Measurements from ENCODE around the gene PRKAG3. TPM values are rescaled to one million over a fixed set of nuclear protein-coding genes. Genes with fewer than 3 reads are reported as not detected.

The PRKAG3 gene
- total RNA-seq, 6 donors from 2014 or later = not detected

DNA sequence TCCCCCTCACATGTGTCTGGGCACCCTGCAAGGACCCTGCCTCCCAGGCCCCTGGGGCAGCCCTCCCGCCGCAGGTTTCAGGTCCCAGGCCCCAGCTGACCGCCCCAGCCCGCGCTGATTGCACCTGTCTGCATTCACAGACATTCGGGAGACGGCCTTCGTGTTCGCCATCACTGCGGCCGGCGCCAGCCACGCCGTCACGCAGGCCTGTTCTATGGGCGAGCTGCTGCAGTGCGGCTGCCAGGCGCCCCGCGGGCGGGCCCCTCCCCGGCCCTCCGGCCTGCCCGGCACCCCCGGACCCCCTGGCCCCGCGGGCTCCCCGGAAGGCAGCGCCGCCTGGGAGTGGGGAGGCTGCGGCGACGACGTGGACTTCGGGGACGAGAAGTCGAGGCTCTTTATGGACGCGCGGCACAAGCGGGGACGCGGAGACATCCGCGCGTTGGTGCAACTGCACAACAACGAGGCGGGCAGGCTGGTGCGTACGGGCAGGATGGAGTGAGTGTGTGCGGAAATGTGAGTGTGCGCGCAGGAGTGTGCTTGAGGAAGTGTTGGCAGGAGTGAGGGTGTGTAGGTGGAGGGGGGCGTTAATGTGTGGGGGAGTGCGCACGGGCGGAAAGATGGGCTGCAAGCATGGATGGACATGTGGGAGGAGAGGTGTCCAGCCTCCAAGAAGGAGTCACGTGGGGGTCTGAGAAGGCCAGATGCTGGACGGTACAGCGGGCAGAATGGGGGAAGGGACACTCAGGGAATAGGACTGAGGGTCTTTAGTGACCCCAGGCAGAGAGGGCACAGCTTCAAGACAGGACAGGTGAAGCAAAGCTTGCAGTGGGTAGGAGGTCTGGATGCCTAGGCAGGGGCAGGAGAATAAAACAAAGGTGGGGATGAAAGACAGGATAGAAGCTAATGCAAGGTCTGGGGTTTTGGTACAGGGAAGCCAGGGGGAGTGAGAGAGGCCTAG, 40.0 kb upstream of the PRKAG3 start:
- Histone ChIP-seq H3K27ac (no peak overlapping the region), H3K27me3 (peaks cover 0 to 39% (median 25%) of the 10 kb centered on the region in 4 donors), H3K9me3 (no peaks in the 10 kb centered on the region), H3K4me3 (peak overlapping the region in 3 of 4 donors; percentile 12 to 35 (median 12)), H3K4me1 (peaks cover 13 to 23% (median 17%) of the 10 kb centered on the region in 4 donors), H3K36me3 (no peaks in the 10 kb centered on the region)
- DNase-seq = peak in 1 of 2 donors; percentile 86
- no peak for ATAC-seq (ENCODE audit: low FRiP score in 2 of 2)
- 3% methylated on average over 20 to 52 of the region's 60 CpGs for WGBS, 2 donors
- no peak for TF ChIP-seq POLR2A (IDR thresholded peaks at IDR 0.05)
- no peak for TF ChIP-seq EP300 (IDR thresholded peaks at IDR 0.05)
- no peak for TF ChIP-seq POLR2AphosphoS5 (IDR thresholded peaks at IDR 0.05)
- TF ChIP-seq, protein P1, sequence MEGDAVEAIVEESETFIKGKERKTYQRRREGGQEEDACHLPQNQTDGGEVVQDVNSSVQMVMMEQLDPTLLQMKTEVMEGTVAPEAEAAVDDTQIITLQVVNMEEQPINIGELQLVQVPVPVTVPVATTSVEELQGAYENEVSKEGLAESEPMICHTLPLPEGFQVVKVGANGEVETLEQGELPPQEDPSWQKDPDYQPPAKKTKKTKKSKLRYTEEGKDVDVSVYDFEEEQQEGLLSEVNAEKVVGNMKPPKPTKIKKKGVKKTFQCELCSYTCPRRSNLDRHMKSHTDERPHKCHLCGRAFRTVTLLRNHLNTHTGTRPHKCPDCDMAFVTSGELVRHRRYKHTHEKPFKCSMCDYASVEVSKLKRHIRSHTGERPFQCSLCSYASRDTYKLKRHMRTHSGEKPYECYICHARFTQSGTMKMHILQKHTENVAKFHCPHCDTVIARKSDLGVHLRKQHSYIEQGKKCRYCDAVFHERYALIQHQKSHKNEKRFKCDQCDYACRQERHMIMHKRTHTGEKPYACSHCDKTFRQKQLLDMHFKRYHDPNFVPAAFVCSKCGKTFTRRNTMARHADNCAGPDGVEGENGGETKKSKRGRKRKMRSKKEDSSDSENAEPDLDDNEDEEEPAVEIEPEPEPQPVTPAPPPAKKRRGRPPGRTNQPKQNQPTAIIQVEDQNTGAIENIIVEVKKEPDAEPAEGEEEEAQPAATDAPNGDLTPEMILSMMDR (IDR thresholded peaks at IDR 0.05) = no peak

DNA sequence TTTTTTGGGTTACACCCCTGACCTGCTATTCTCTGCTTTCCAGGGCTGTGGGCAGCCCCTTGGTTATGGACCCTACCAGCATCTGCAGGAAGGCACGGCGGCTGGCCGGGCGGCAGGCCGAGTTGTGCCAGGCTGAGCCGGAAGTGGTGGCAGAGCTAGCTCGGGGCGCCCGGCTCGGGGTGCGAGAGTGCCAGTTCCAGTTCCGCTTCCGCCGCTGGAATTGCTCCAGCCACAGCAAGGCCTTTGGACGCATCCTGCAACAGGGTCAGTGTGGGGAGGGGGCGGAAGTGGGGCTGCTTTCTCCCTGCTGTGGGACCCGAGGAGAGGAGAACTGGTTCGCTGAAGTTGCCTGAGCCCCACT, 39.4 kb upstream of the PRKAG3 start:
- WGBS, 2 donors = 3 to 20% methylated on average over 1 to 15 of the region's 18 CpGs
- peak in 1 of 2 donors; percentile 86 for DNase-seq
- Histone ChIP-seq H3K4me3 (peak overlapping the region in 3 of 4 donors; percentile 12 to 35 (median 12)), H3K9me3 (no peaks in the 10 kb centered on the region), H3K27me3 (peaks cover 0 to 39% (median 25%) of the 10 kb centered on the region in 4 donors), H3K36me3 (no peaks in the 10 kb centered on the region), H3K4me1 (peaks cover 13 to 23% (median 17%) of the 10 kb centered on the region in 4 donors), H3K27ac (no peak overlapping the region)
- TF ChIP-seq POLR2AphosphoS5 (IDR thresholded peaks at IDR 0.05) (no peak), EP300 (IDR thresholded peaks at IDR 0.05) (no peak), POLR2A (IDR thresholded peaks at IDR 0.05) (no peak)
- TF ChIP-seq, protein P1 (IDR thresholded peaks at IDR 0.05) = no peak
- ATAC-seq (ENCODE audit: low FRiP score in 2 of 2) = no peak

DNA sequence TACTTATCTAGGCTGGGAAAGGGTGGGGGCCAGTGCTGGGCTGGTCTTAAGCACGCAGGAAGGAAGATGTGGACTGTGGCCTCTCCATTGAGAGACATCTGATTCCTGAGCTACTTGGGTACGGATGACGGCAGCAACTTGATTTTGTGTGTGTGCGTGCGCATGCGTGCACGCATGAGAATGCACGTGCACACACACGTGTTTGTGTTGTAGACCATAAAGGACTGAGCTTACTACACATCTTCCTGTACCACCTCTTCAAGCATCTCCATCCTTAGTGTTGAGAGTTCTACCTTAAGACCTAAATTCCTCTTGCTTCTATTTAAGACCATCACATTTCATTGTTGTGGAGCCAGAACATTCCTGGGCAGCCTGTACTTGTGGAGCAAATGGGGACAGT, 37.5 kb upstream of the PRKAG3 start:
- Histone ChIP-seq H3K36me3 (no peaks in the 10 kb centered on the region), H3K9me3 (no peaks in the 10 kb centered on the region), H3K4me3 (no peak overlapping the region), H3K27ac (no peak overlapping the region), H3K4me1 (peaks cover 13 to 23% (median 17%) of the 10 kb centered on the region in 4 donors), H3K27me3 (peaks cover 0 to 33% (median 22%) of the 10 kb centered on the region in 4 donors)
- ATAC-seq (ENCODE audit: low FRiP score in 2 of 2) (no peak), DNase-seq (no peak)
- TF ChIP-seq, protein P1 (IDR thresholded peaks at IDR 0.05) = no peak
- TF ChIP-seq POLR2A (IDR thresholded peaks at IDR 0.05) (no peak), POLR2AphosphoS5 (IDR thresholded peaks at IDR 0.05) (no peak), EP300 (IDR thresholded peaks at IDR 0.05) (no peak)
- WGBS, 2 donors = 72 to 89% methylated on average over 8 to 9 of the region's 9 CpGs

DNA sequence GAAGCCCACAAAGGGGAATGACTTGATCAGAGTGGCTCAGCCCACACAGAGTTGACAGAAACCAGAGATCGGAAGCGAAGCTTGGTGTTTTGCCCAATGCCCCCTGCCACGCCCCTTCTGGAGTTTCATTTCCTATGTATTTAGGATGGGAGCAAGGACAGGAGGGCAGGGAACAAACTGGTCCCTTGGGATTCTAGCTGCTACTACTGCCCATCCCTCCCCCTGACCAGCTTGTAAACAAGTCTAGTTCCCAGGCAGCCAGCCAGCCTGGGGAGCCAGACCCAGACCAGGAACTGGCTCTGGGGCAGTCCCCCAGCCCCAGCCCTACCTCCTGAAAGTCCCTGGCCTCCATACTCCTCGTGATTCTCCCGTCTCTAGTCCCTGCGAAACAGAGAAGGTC, 36.3 kb upstream of the PRKAG3 start:
- DNase-seq = no peak
- Histone ChIP-seq H3K4me1 (peaks cover 10 to 14% (median 12%) of the 10 kb centered on the region in 4 donors), H3K36me3 (no peaks in the 10 kb centered on the region), H3K27me3 (peaks cover 0 to 22% (median 15%) of the 10 kb centered on the region in 4 donors), H3K9me3 (no peaks in the 10 kb centered on the region), H3K4me3 (no peak overlapping the region), H3K27ac (no peak overlapping the region)
- TF ChIP-seq EP300 (IDR thresholded peaks at IDR 0.05) (no peak), POLR2AphosphoS5 (IDR thresholded peaks at IDR 0.05) (no peak), POLR2A (IDR thresholded peaks at IDR 0.05) (no peak)
- TF ChIP-seq, protein P1 (IDR thresholded peaks at IDR 0.05) = no peak
- 34 to 56% methylated on average over 5 to 6 of the region's 6 CpGs for WGBS, 2 donors
- no peak for ATAC-seq (ENCODE audit: low FRiP score in 2 of 2)
